GM03348 (cell line): ENCODE measurements around the gene USP15.
"Not testable (repeated sequence)": the region's sequence is repeated elsewhere in the genome, so short reads cannot be mapped to it uniquely, and the experiment has no call there.

Experiments used
- DNase-seq: peaks from one replicate; pipeline ENCODE4 v3.0.0; 2012; ENCODE audit warnings: low spot score

Gene USP15

GRCh38 chr12:62458626-62459025, 198.4 kb downstream of the USP15 start:
- no peak for DNase-seq

DNA sequence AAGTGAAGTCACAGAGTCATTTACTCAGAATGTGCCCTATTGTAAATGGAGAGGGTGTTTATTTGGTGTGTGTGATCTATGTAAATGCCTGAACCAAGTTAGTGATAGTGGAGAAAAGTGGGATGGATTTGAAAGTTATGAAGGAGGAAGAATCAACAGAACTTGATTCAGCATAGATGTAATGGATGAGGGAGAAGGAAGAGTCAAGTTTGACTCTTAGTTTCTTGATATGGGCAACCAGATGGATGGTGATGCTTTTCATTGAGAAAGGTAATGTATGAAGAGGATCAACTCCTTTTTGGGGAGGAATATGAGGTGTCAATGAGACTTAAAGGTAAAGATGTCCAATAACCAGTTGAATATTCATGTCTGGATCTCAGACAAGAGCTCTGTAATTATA, 199.8 kb downstream of the USP15 start:
- no peak for DNase-seq

GRCh38 chr12:62461171-62461837, 201.1 kb downstream of the USP15 start:
- DNase-seq = not testable (repeated sequence)

- not testable (repeated sequence) for DNase-seq
Measured at GRCh38 chr12:62463252-62463651, 203.0 kb downstream of the USP15 start.
